MM.1S (cell line): ENCODE results near the gene CEP104.

Experiments
- DNase-seq: peaks from one replicate; pipeline ENCODE4 v3.0.0-alpha.2; 2015
- H2AFZ ChIP-seq: fragments of 300-600 bp; sonication (generic); 2 replicates; pipeline ENCODE4 v1.6.0; 2016; ENCODE audit warnings: antibody characterized with exemption, low read length
- H3F3A ChIP-seq: fragments of 300-600 bp; sonication (generic); 2 replicates; pipeline ENCODE4 v1.6.1; 2016; ENCODE audit warnings: mild to moderate bottlenecking, antibody characterized with exemption, low read length, moderate library complexity, mixed read lengths; ENCODE audit not compliant: insufficient read depth
- H3K27ac ChIP-seq: fragments of 300-600 bp; sonication (generic); 2 replicates; pipeline ENCODE4 v1.5.1; 2016; ENCODE audit warnings: mild to moderate bottlenecking, low read length
- H3K27me3 ChIP-seq: fragments of 300-600 bp; sonication (generic); replicated peaks from 2 replicates; pipeline ENCODE4 v1.6.0; 2016; ENCODE audit warnings: low read length; ENCODE audit not compliant: insufficient read depth
- H3K36me3 ChIP-seq: fragments of 300-600 bp; sonication (generic); replicated peaks from 2 replicates; pipeline ENCODE4 v1.6.1; 2016; ENCODE audit warnings: mild to moderate bottlenecking, low read length, mixed read lengths; ENCODE audit not compliant: insufficient read depth
- H3K4me1 ChIP-seq: fragments of 300-600 bp; sonication (generic); 2 replicates; pipeline ENCODE4 v1.6.1; 2016; ENCODE audit warnings: low read length, mixed read lengths
- H3K4me2 ChIP-seq: fragments of 300-600 bp; sonication (generic); 2 replicates; pipeline ENCODE4 v1.6.0; 2016; ENCODE audit warnings: low read depth, low read length
- H3K4me3 ChIP-seq: fragments of 300-600 bp; sonication (generic); 2 replicates; pipeline ENCODE4 v1.5.1; 2016; ENCODE audit warnings: low read length, mixed read lengths
- H3K79me2 ChIP-seq: fragments of 300-600 bp; sonication (generic); 2 replicates; pipeline ENCODE4 v1.6.1; 2016; ENCODE audit warnings: mixed run types, low read length, mixed read lengths
- H3K9ac ChIP-seq: fragments of 300-600 bp; sonication (generic); 2 replicates; pipeline ENCODE4 v1.6.1; 2016; ENCODE audit warnings: low read length, mixed read lengths
- H3K9me2 ChIP-seq: fragments of 300-600 bp; sonication (generic); replicated peaks from 2 replicates; pipeline ENCODE4 v1.6.1; 2016; ENCODE audit warnings: mild to moderate bottlenecking, low read length, mixed read lengths; ENCODE audit not compliant: insufficient read depth
- H3K9me3 ChIP-seq: fragments of 300-600 bp; sonication (generic); replicated peaks from 2 replicates; pipeline ENCODE4 v1.6.1; 2016; ENCODE audit warnings: mild to moderate bottlenecking, low read length, mixed read lengths; ENCODE audit not compliant: insufficient read depth
- H4K20me1 ChIP-seq: fragments of 300-600 bp; sonication (generic); 2 replicates; pipeline ENCODE4 v1.6.1; 2016; ENCODE audit warnings: mild to moderate bottlenecking, low read length, moderate library complexity, mixed read lengths; ENCODE audit not compliant: insufficient read depth
- CTCF ChIP-seq: fragments of 300-600 bp; sonication (generic); IDR thresholded peaks from 2 replicates; pipeline ENCODE4 v1.5.1; 2016; ENCODE audit warnings: antibody characterized with exemption, low read length, mixed read lengths
- EZH2 ChIP-seq: fragments of 300-600 bp; sonication (generic); optimal IDR thresholded peaks from 2 replicates; pipeline ENCODE3; 2017; ENCODE audit warnings: low read depth, mild to moderate bottlenecking, antibody characterized with exemption, low read length, mixed read lengths
- EZH2phosphoT487 ChIP-seq: fragments of 300-600 bp; sonication (generic); IDR thresholded peaks from 2 replicates; pipeline ENCODE4 v1.6.1; 2018; ENCODE audit warnings: antibody characterized with exemption, low read length

CEP104 gene

GRCh38 chr1:3837200-3837599 is 19.8 kb downstream of the CEP104 start:
- no peak overlapping the region for H3K9ac ChIP-seq
- H3K4me3 ChIP-seq = no peak overlapping the region
- H3K27ac ChIP-seq = no peak overlapping the region
- H3K4me1 ChIP-seq = no peaks in the 10 kb centered on the region
- no peak for TF ChIP-seq EZH2
- no peak for TF ChIP-seq CTCF
- TF ChIP-seq EZH2phosphoT487 = no peak
- H3K4me2 ChIP-seq = no peak overlapping the region
- H2AFZ ChIP-seq = no peak overlapping the region
- no peaks in the 10 kb centered on the region for H3K9me2 ChIP-seq
- no peaks in the 10 kb centered on the region for H4K20me1 ChIP-seq
- no peaks in the 10 kb centered on the region for H3K79me2 ChIP-seq
- H3K36me3 ChIP-seq = no peaks in the 10 kb centered on the region; the same call in 1 of the 2 replicates
- H3K9me3 ChIP-seq = no peaks in the 10 kb centered on the region
- H3F3A ChIP-seq = no peaks in the 10 kb centered on the region
- H3K27me3 ChIP-seq = no peaks in the 10 kb centered on the region
- DNase-seq = no peak

- Histone ChIP-seq H3K9ac (no peak overlapping the region), H3F3A (no peaks in the 10 kb centered on the region), H3K4me3 (no peak overlapping the region), H3K9me2 (no peaks in the 10 kb centered on the region), H3K79me2 (no peaks in the 10 kb centered on the region), H3K4me2 (no peak overlapping the region), H3K4me1 (no peaks in the 10 kb centered on the region), H3K9me3 (no peaks in the 10 kb centered on the region), H3K27ac (no peak overlapping the region), H4K20me1 (no peaks in the 10 kb centered on the region), H3K36me3 (no peaks in the 10 kb centered on the region; the same call in 1 of the 2 replicates), H3K27me3 (no peaks in the 10 kb centered on the region), H2AFZ (no peak overlapping the region)
- no peak for DNase-seq
- TF ChIP-seq EZH2 = no peak
- TF ChIP-seq CTCF = no peak
- no peak for TF ChIP-seq EZH2phosphoT487
These were observed 20.6 kb downstream of the CEP104 start for GRCh38 chr1:3836421-3836820.

GRCh38 chr1:3834701-3835100 is 22.3 kb downstream of the CEP104 start:
- Histone ChIP-seq H3K27me3 (no peaks in the 10 kb centered on the region), H3K27ac (no peak overlapping the region), H2AFZ (no peak overlapping the region), H3F3A (no peaks in the 10 kb centered on the region), H4K20me1 (no peaks in the 10 kb centered on the region), H3K9me2 (no peaks in the 10 kb centered on the region), H3K4me3 (no peak overlapping the region), H3K9me3 (no peaks in the 10 kb centered on the region), H3K4me2 (no peak overlapping the region), H3K9ac (no peak overlapping the region), H3K4me1 (no peaks in the 10 kb centered on the region), H3K36me3 (peaks cover 2% of the 10 kb centered on the region; the same call in 1 of the 2 replicates), H3K79me2 (no peaks in the 10 kb centered on the region)
- TF ChIP-seq EZH2 = no peak
- no peak for TF ChIP-seq EZH2phosphoT487
- TF ChIP-seq CTCF = no peak
- no peak for DNase-seq
